ENCODE results near the gene POLR2L. TPM values are rescaled to one million over a fixed set of nuclear protein-coding genes. Genes with fewer than 3 reads are reported as not detected.
A peak's percentile ranks its signal among the peaks of the same experiment; 100 is the strongest.

The POLR2L gene
- total RNA-seq, 4 donors from 2014 or later, result 95.5 to 165 (median 110) TPM

GRCh38 chr11:820655-821511, 21.4 kb downstream of the POLR2L start:
- peak; percentile 41 for ATAC-seq (ENCODE audit: low FRiP score)
- no peak for TF ChIP-seq CTCF (IDR thresholded peaks at IDR 0.05)
- DNase-seq (ENCODE audit: low spot score), result no peak

- no peak for TF ChIP-seq CTCF (IDR thresholded peaks at IDR 0.05)
- DNase-seq (ENCODE audit: low spot score) (peak; percentile 77), ATAC-seq (ENCODE audit: low FRiP score) (peak; percentile 56)
Observed at GRCh38 chr11:819943-820649, 22.2 kb downstream of the POLR2L start.

GRCh38 chr11:819129-819931, 23.0 kb downstream of the POLR2L start:
- ATAC-seq (ENCODE audit: low FRiP score) (peak; percentile 70), DNase-seq (ENCODE audit: low spot score) (peak; percentile 74)
- TF ChIP-seq CTCF (IDR thresholded peaks at IDR 0.05), result no peak

GRCh38 chr11:818396-819128, 23.8 kb downstream of the POLR2L start, which contains the start of gene PNPLA2:
PNPLA2 (plus strand) TSS chr11:818914; CDS start chr11:819719, 805 bp downstream.
- no peak for DNase-seq (ENCODE audit: low spot score)
- no peak for TF ChIP-seq CTCF (IDR thresholded peaks at IDR 0.05)

GRCh38 chr11:816433-816779, 25.9 kb downstream of the POLR2L start:
- no peak for TF ChIP-seq CTCF (IDR thresholded peaks at IDR 0.05)
- DNase-seq (ENCODE audit: low spot score) (no peak), ATAC-seq (ENCODE audit: low FRiP score) (no peak)

More at GRCh38 chr11:818396-819128, 23.8 kb downstream of the POLR2L start, which contains the start of gene PNPLA2:
- peak; percentile 33 for ATAC-seq (ENCODE audit: low FRiP score)

Data from omental fat pad (tissue), 4 donors.